GM19023 (cell line): ENCODE data around the gene GRAMD1C.
"Not testable (repeated sequence)": the region's sequence is repeated elsewhere in the genome, so short reads cannot be mapped to it uniquely, and the experiment has no call there.

ENCODE experiments used
- ATAC-seq: cut with Tn5 transposase; IDR thresholded peaks from one replicate; pipeline ENCODE4 v1.9.1; 2021; ENCODE audit warnings: mild to moderate bottlenecking, moderate library complexity; ENCODE audit not compliant: unreplicated experiment

The GRAMD1C gene

DNA sequence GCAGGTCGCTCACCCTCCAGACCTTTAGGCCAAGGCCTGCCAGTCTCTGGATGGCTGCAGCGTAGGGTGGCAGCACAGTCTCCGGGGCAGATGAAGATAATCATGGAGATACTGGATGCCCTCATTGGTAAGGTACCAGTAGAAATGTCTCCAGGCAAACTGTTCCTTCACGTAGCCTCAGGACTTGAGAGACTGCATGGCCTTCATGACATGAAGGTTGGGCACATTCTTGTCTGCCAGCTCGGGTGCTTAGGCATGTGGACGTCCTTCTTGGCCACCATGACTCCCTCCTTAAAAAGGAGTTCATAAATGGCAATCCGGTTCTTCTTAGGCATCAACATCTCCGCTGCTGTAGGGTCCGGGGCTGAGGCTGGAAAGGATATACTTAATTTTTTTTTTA, 11.8 kb downstream of the GRAMD1C start:
- not testable (repeated sequence) for ATAC-seq

GRCh38 chr3:113852506-113852905, 13.9 kb downstream of the GRAMD1C start:
- ATAC-seq, result no peak

GRCh38 chr3:113867506-113867905, 28.9 kb downstream of the GRAMD1C start:
- no peak for ATAC-seq

DNA sequence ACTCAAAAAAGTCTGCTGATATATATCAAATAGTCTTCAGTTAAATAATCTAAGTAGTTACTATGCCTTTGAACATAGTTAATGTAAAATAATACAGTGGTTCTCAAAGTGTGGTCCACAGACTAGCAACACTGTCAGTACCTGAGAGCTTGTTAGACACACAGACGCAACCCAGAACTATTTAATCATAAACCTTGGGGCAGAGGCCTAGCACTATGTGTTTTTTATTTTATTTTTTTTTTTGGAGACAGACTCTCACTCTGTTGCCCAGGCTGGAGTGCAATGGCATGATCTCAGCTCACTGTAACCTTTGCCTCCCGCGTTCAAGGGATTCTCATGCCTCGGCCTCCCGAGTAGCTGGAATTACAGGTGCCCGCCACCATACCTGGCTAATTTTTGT, 34.7 kb downstream of the GRAMD1C start:
- ATAC-seq, result no peak

- no peak for ATAC-seq
Observed at GRCh38 chr3:113873814-113874526, 35.4 kb downstream of the GRAMD1C start.

- no peak for ATAC-seq
Observed at GRCh38 chr3:113878403-113878802, 39.8 kb downstream of the GRAMD1C start.

- no peak for ATAC-seq
Observed at GRCh38 chr3:113885050-113885449, 46.5 kb downstream of the GRAMD1C start.

- no peak for ATAC-seq
Observed at GRCh38 chr3:113890256-113890900, 51.8 kb downstream of the GRAMD1C start.

DNA sequence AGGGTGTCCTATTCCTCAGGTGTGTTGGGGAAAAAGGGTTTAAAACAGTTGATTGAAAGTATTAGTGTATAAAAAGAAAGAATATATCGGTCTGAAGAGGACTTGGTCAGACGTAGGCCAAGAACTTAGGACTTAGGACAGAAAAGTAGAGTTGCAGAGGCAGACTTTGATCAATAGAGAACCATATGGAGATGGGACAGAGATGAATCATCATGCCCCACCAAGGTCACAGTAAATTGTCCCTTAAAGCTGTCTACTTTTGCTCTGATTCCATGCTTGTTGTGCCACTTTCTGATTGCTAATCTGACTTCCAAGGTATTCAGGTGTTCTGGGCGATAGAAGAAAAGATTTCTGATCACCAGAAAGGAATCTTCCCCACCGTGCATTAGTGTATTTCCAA, 56.3 kb downstream of the GRAMD1C start:
- no peak for ATAC-seq

DNA sequence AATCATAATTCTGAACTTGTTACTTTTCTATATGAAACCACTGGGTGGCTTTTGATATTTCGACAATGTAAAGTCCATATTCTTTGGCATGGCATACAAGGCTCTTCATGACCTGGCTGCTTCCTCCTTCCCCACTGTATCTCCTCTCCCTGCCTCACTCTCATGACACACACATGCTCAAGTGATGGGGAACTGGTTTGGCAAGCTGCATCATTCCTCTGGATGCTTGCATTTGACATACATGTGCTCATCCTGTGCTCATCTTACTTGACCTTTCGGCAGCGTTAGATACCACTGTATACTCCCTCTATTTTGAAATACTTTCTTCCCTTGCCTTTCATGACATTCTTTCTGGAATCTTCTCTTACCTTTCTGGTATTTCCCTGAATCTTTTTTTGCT, 57.4 kb downstream of the GRAMD1C start:
- no peak for ATAC-seq

GRCh38 chr3:113896930-113897329, 58.3 kb downstream of the GRAMD1C start:
- no peak for ATAC-seq

- ATAC-seq, result no peak
Observed at GRCh38 chr3:113897373-113897777, 58.8 kb downstream of the GRAMD1C start.

DNA sequence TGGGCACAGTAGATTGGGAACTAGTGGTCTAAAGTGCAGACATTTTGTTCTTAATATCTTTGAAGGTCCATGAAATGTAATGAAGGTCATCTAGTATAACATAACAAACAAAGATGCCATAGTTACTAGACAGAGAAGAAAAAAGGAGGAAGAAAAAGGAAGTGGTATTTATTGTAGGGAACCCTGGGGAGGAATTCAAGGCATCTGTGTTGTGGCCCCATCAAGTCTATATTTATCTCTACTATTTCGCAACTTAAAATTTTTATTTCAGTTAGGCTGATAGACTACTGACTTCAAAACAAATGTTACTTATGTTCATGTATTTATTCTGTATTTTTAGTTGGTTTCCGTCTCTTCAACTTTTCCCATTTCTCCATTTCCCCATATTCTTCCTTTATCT, 60.3 kb downstream of the GRAMD1C start:
- no peak for ATAC-seq

DNA sequence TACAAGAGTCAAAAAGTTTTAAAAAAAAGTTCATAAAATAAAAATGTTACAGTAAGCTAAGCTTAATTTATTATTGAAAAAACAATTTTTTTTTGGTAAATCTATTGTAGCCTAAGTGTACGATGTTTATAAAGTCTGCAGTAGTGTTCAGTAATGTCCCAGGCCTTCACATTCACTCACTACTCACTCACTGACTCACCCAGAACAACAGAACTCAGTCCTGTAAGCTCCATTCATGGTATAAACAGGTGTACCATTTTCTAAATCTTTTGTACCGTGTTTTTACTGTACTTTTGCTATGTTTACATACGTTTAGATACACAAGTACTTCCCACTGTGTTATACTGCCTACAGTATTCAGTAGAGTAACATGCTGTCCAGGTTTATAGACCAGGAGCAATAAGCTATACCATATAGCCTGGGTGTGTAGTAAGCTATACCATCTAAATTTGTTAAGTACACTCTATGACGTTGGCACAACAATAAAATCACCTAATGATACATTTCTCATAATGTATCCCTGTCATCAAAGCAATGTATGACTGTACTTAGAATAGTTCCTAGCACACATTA, 68.1 kb downstream of the GRAMD1C start:
- ATAC-seq, result no peak

- no peak for ATAC-seq
Observed at GRCh38 chr3:113908133-113908532, 69.5 kb downstream of the GRAMD1C start.

DNA sequence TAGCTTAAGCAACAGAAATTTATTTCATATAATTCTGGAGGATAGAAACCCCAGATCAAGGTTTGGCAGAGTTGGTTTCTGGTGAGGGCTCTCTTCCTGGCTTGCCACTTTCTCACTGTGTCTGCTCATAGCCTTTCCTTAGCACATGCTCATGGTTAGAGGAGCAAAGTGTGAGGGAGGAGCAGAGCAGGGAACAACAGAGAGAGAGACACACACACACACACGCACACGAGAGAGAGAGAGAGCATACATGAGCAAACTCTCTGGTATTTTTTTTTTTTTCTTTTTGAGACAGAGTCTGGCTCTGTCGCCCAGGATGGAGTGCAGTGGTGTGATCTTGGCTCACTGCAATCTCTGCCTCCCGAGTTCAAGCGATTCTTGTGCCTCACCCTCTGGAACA, 72.4 kb downstream of the GRAMD1C start:
- no peak for ATAC-seq

DNA sequence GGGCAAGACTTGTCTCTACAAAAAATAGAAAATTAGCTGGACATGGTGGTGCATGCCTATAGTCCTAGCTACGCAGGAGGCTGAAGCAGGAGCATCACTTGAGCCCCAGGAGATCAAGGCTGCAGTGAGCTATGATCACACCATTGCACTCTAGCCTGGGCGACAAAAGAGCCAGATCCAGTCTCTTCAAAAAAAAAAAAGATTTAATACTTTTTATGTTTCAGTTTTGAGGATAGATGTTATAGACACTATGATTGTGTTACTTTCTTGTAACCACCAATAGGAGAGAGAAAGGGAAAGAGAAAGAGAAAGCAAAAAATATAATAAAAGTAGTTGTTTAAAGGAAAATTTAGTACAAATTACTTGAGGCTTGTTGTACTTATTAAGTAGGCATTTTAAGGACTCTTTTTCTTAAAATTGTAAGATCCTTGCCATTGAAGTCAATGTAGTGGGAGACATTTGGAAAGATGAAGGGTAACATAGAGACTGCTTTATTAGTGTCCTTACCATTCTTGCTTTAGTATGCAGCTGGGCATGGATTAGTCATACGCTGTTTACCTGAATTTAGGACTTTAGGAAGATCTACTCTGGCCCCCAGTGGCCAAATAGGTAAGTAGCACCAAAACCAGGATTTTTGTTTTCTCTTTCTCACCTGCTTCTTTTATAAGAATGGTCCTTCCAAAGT, 74.1 kb downstream of the GRAMD1C start:
- peak; percentile 92 for ATAC-seq

DNA sequence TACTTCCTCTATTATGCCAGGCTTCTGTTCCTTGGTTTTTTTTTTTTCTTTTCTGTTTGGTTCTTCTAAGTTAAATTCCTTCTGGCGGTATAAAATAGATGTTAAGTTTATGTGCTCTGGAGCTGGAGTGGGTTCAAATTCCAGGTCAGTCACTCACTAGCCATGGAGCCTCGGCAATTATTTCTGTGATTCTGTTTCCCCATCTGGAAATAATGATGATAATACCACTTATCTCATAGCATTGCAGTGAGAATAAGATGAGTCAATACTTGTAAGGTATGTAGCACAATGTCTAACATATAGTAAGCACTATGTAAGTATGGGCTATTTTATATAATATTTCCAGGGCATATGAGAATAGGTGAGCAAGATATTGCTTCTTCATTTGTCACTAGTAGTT, 76.1 kb downstream of the GRAMD1C start:
- ATAC-seq, result no peak

DNA sequence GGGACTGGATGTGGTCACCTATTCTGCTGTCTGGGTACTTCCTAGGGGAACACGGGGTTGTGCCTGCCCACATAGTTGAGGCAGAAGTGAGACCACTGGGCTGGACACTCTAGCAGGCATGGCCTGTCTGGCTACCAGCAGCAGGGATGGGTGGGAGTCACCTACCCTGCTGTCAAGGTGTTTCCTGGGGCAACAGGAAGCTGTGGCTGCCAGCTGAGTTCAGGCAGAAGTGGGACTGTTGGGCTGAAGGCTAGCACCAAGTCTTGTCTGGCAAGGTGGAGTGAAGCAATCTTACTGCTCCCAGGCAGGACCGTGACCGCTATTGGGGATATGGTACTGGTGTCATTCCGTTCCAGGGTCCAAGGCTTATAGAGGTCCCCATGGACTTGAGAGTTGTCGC, 89.0 kb downstream of the GRAMD1C start:
- ATAC-seq, result no peak

GRCh38 chr3:113946831-113947230, 108.2 kb downstream of the GRAMD1C start:
- ATAC-seq, result no peak

DNA sequence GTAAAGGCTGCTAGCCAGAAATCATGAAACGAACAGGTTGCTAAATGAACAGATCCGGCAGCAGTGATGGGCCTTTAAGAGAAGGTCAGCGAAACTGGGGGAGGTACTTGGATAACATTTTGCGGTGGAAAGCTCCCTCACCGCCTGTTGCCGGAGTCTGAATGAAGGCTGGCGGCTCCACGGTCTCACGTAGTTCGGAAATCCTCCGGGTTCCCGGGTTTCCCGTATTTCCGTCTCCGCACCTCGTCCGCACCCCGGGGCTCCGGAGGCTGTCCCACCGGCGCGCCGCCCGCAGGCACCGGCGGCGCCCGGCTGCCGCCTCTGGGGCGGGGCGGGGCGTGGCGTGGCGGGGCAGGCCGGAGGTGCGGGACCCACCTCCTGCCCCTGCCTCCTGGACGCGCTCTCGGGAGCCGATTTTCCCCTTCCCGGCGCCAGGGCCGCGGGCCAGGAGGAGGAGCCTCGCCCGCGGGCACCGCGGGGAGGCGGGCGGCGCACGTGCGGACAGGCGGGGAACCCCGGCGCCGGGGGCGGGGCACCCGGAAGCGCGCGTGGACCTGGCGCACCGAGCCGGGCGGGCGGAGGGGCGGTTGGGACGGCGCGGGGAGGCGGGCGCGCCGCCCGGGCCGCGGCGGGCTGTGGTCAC, 108.9 kb downstream of the GRAMD1C start, which contains the start of gene ZDHHC23:
Gene ZDHHC23, plus strand, starts transcription at position 642 of the 643 bp plus-strand sequence. CDS start 790 bp downstream, outside the sequence.
- ATAC-seq, result peak; percentile 77
